ENCODE measurements around the gene PRKX.
A peak's percentile ranks its signal among the peaks of the same experiment; 100 is the strongest.
"Not testable (repeated sequence)": the region's sequence is repeated elsewhere in the genome, so short reads cannot be mapped to it uniquely, and the experiment has no call there.

Gene PRKX

DNA sequence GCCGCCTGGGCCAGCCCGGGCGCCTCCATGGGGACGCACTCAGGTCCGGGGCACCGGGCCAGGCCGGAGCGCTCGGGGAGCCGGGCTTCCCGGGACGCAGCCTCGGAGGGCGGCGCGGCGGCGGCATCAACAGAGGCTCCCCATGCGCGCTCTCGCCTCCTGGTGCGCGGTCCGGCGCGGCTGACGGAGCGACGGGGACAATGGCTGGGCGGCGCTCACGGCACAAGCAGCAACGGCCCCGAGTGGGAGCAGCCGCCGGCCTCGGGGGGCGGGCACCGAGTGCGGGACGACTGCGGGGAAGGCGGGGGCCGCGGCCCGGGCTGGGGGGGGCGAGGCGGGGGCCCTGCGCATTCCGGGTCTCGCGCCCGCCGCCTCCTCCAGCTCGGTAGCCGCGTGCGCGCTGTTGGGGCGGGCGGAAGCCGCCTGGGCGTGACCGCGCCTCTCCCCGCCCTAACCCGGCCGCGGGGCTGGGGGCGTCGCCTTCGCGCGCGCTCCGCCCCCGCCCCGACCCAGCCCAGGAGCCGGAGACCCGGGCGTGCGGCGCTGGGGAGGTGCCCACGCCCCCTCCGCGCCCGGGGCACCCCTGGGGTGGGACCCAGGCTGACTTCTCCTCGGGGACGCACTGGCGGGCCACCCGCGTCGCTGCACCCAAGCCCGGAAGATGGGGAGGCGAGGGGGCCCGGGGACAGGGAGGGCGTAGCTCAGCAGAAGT lies at the start of gene PRKX:
PRKX (minus strand) TSS at position 425 of the 712 bp plus-strand sequence; CDS start at position 29, 396 bp downstream.
- DNase-seq (ENCODE audit: low read depth, low spot score) = peak; percentile 20

DNA sequence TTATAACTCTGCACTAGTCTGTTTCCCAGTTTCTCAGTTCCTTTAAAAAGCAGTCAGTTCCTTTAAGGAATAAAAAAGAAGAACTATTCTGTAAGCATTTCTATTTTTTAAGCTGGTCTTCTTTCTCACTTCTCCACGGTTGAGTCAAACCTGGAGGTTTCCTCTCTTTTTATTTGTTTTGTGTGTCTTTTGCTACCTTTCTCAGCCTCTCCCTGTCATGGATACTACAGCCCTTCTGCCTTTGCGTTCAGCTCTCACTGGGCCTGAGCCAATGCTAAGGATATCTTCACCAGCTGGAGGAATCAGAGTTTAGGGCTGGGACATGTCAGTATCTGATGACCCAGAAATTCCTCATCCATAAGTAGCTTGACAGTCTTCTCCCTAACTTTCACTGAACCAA lies 49.7 kb upstream of the PRKX start:
- DNase-seq (ENCODE audit: low read depth, low spot score) = no peak

DNA sequence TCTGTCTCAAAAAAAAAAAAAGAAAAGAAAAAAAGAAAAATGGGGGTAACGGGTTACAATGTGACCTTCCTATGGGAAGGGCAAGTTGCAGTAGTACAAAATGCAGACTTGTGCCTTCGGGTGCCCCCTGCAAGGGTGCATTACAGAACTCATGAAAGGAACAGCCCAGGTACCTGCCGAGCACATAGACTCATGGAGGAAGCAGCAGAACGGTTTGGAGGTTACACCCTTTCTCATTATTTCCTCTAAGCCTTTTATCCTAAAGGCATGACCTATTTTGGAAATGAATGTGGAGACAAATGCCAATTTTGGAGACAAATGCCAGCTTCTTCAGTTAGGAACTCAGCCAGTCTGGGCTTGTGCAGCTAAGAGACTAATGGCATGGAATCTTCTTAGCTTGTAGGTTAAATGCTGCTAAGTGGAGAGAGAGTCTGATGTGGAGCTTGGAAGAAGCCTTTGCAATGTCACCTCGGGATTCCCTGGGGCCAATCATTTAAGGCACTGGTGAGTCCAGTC lies 44.1 kb upstream of the PRKX start:
- no peak for DNase-seq (ENCODE audit: low read depth, low spot score)

DNA sequence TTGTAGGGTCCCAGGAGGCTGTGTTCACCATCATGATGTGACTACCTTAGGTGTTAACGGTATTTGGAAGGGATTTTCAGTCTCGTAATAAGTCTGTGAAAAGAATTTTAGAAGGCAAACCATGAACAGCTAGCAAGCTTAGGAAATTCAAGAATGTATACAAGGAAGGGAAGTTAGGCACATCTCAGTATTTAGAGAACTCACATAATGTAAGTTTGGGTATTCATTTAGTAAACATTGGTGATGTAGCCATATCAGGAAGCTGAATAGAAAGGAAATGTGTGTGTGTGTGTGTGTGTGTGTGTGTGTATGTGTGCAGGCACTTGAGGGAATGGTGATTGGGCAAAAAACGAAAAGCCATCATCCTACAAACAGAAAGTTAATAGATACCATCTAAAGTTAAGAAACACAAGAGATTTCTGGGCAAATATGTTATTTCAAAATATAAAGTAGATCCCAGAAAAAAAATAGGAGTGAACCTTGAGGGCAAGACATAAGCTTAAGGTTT lies 34.7 kb upstream of the PRKX start:
- DNase-seq (ENCODE audit: low read depth, low spot score) = no peak

DNA sequence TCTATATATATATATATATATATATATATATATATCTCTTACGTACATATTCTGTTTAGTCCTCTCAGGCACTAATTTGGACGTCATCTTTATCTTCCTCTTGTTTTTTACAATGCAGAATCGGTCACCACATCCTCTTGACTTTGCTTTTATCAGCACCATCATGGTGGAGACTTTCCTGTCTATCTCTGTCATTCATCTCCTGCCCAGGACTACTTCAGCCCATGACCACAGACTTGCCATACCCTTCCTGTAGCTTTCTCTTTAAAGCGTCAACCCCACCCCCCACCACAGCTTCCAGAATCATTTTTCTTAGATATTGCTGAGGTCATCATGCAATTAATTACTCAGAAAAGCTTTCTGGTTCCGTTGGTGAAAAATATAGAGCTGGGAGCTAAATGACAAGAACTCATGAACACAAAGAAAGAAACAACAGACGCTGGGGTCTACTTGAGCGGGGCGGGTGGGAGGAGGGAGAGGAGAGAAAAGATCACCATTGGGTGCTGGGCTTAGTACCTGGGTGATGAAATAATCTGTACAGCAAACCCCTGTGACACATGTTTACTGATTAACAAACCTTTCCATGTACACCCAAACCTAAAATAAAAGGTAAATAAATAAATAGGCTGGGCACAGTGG lies 30.5 kb upstream of the PRKX start:
- no peak for DNase-seq (ENCODE audit: low read depth, low spot score)

DNA sequence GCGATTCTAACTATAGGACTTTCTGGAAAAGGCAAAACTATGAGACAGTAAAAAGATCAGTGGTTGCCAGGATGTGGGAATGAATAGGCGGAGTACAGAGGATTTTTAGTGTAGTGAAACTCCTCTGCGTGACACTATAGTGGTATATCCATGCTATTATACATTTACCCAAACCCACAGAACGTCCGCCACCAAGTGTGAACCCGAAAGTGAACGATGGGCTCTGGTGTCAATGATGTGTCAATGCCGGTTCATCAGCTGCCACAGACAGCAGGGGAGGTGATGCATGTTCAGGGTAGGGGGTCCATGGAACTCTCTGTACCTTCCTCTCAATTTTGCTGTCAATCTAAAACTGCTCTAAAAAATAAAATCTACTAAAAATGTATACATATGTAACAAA lies 27.5 kb upstream of the PRKX start:
- DNase-seq (ENCODE audit: low read depth, low spot score) = not testable (repeated sequence)

DNA sequence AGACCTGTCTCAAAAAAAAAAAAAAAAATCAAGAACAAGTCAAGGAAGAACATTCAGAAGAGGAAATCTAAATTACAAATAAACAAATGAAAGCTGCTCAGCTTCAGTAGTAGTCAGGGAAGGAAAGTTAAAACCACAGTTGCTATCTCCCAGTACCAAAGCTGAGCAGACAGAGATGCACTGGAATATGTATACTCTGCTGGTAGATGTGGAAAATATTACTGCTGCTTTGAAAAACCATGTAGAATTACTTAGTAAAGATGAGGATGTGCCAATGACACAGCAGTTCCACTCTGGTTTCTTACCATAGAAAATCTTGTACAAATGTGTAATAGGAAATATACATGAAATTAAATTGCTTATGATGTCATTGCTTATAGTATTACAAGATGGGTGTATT lies 25.1 kb upstream of the PRKX start:
- DNase-seq (ENCODE audit: low read depth, low spot score) = no peak

DNA sequence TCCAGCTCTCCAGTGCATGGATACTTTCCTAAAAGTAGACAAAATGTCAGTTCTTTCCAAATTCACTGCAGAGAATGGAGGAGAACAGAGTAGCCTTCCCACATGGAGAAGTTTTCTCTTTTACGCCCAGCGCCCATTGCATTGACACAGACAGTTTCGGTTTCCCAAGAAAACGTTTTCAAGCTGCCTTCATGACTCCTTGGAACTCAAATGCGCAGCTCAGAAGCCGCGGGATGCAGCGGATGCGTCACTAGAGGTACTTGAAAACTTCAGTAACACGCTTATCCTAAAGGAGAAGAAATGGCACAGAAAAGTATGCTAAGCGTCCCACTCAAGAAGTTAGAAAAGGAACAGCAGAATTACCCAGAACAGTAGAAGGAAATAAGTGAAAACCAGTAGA lies 23.1 kb upstream of the PRKX start:
- DNase-seq (ENCODE audit: low read depth, low spot score) = not testable (repeated sequence)

DNA sequence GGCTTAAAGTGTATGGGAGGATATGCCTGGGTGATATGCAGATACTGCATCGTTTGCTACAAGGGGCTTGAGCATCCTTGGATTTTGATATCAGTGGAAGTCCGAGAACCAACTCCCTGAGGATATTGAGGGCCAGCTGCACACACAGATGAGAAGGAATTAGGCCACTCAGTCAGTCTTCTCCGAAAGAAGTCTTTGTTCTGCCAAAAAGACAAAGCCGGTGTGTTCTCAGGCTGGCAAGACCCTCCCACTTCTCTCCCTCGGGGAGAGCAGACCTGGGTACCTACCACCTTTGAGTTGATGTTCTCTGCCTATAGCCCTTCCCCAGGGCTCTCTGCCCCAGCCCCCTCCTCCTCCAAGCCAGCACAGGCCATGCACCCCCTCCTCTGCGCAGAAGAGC lies 22.4 kb upstream of the PRKX start:
- DNase-seq (ENCODE audit: low read depth, low spot score) = not testable (repeated sequence)

DNA sequence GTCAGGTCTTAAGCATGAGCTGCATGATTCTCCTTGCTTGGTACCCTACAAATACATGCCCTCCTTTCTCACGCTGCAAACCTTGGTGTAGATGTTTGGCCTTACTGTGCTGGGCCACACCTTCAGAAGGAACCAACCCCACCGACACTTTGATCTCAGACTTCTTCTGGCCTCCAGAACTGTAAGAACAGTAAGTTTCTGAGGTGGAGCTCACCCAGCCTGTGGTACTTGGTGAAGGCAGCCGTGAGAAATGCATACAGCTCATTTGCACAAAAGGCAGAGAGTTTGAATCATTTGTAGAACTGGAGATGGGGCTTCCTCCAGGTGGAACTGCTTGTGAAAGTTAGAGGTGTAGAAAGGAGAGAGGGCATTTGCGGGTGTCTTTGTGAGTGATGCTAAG lies 21.0 kb upstream of the PRKX start:
- DNase-seq (ENCODE audit: low read depth, low spot score) = not testable (repeated sequence)

DNA sequence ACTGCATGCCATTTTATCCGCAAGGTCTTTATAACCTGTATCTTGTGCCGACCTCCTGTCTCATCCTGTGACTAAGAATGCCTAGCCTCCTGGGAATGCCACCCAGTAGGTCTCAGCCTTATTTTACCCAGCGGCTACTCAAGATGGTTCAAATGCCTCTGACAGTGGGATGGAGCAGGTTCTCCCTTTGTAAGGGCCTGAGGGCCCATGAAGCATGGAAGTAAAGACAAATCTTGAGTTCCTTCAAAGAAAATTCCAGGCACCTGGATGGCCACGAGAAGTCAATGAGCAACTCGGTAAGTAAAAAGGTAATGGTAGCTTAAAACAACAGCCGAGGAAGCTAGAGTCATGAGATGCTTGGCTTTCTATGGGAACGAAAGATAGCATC lies 19.6 kb upstream of the PRKX start:
- DNase-seq (ENCODE audit: low read depth, low spot score) = no peak

DNA sequence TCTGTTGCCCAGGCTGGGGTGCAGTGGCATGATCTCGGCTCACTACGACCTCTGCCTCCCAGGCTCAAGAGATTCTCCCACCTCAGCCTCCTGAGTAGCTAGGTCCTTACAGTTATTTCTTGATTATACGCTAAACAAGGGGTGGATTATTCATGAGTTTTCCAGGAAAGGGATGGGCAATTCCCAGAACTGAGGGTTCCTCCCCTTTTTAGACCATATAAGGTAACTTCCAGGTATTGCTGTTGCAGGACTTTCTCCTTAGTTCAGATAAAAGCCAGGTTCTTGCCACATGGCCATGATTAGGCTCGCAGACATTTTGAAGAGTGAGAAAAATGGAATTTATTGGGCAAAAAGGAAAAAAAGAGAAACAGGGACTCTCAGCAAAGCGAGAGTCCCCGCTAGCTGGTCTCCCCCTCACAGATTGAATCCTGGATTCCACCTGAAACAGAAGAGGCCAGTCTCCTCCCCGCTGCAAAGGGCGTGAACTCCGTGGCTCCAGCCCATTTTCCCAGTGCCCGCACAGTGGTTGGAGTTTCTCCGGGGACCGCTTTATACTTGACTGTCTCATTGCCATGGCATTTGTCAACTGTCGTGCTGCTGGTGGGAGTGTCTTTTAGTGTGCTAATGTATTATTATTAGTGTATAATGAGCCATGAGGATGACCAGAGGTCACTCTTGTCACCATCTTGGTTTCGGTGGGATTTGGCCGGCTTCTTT lies 19.0 kb upstream of the PRKX start:
- not testable (repeated sequence) for DNase-seq (ENCODE audit: low read depth, low spot score)

DNA sequence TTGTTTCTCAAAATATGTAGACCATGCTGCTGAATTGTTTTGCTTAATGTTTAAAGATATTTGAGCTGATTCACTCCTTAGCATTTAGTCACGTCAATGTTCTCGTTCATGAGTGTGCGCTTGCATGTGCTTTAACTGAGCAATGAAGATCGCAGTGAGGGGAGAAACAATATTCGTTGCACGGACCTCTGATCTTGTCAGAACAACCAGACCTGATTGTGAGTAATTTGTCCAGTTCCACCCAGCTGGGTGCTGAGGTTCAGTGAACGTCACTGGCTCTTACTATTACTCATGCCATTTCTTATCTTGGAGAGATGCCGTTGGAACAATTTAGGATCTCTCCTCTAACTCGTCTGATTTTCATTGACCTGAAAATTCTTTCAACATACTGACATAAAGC lies 15.0 kb upstream of the PRKX start:
- no peak for DNase-seq (ENCODE audit: low read depth, low spot score)

DNA sequence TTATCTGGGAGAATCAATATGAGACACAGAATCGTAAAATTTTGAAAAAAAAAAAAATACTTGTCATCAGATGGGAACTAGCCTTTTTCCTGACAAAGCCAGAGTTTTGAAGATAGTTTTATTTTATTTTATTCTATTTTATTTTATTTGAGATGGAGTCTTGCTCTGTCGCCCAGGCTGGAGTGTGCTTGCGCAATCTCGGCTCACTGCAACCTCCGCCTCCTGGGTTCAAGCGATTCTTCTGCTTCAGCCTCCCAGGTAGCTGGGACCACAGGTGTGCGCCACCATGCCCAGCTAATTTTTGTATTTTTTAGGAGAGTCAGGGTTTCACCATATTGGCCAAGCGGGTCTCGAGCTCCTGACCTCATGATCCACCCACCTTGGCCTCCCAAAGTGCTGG lies 10.0 kb upstream of the PRKX start:
- DNase-seq (ENCODE audit: low read depth, low spot score) = not testable (repeated sequence)

DNA sequence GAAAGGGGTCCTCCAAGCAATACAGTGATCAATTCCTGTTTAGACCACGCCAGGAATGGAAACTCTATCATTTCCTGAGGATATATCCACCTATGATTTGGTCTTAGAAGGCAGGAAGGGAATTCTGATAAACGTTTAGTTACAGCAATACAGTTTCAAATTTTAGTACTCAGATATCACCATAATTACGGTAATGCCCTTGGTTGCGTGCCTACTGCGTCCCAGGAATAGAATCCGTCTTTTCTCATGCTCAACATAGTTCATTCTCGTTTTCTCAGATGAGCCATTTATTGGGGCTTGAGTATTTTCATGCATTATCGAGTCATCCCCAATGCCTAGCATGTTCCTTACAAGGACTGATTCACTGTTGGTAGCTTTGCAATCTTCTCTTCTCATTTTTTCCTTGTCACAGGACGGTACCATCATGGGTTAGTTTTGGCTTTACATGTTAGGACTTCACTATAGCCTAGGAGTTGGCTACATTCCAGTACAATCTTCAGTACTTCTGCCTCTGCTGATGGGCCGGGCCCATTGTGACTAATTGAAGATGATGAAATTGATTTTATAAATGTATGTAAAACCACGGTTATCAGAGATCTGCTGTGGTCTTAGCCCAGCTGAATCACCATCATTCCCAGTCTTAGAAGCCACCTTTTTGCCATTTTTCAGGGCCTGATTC lies 4.4 kb upstream of the PRKX start:
- no peak for DNase-seq (ENCODE audit: low read depth, low spot score)

DNA sequence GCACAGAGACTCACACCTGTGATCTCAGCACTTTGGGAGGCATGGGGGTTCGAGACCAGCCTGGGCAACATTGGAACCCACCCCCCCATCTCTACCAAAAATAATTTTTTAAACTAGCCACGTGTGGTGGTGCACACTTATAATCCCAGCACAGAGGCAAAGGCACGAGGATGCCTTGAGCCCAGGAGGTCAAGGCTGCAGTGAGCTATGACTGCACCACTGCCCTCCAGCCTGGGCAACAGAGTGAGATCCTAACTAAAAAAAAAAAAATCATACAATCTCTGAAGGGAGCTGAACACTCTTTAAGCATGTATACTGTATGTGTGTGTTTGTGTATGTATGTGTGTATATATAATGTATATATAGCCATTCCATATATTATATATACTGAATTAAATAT lies 2.5 kb upstream of the PRKX start:
- DNase-seq (ENCODE audit: low read depth, low spot score) = no peak

DNA sequence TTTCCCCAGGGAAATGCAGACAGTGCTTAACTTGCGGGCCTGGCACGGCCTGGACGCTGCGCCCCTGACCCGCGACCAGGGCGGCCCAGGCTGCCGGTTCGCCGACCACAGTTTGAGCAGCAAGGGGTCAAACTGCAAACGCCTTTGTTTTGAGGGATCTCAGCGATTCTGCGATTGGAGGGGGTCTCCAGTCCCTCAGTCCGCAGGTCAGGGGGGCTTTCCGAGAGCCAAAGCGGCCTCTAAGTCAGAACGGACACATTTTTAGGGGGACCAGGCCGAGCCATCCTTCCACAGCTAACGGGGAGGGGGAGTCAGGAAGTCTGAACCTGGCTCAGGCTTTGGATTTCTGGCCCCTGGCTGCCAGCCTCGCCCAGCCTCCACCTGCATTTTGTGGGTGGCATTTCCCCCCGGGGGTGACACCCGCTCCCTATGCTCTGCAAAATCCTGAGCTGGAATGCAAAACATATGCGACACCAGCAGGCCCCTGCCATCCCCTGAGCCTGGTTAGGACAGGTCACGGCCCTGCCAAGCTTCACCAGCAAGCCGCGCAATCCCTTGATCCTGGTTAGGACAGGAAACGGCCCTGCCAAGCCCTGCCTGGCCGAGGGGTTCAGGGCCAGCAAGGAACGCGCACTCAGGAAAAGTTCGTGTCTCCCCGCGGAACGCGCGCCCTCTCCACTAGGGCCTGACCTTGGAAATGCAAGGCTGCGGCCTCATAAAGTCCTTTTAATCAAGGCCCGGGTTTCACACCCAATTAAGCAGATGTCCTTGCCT lies 1.4 kb upstream of the PRKX start:
- DNase-seq (ENCODE audit: low read depth, low spot score) = not testable (repeated sequence)

DNA sequence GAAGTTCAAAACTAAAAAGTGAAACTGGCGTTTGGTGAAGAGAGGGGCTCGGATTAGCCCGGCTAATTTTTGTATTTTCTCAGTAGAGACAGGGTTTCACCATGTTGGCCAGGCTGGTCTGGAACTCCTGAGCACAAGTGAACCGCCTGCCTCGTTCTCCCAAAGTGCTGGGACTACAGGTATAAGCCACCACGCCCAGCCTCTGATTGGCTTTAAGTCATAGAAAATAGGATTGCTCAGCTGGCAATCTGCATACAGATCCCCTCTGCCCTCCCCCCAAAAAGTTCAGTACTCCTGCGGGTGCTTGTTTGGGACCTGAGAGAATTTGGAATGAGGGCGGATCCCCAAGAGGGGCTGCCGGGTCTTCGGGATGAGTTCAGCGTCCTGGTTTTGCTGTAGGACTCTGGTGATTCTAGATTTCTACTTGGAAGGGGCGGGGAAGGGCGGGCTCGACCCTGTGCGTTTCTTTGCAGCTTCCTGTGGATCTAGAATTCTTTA lies 537 bp upstream of the PRKX start:
- DNase-seq (ENCODE audit: low read depth, low spot score) = no peak

DNA sequence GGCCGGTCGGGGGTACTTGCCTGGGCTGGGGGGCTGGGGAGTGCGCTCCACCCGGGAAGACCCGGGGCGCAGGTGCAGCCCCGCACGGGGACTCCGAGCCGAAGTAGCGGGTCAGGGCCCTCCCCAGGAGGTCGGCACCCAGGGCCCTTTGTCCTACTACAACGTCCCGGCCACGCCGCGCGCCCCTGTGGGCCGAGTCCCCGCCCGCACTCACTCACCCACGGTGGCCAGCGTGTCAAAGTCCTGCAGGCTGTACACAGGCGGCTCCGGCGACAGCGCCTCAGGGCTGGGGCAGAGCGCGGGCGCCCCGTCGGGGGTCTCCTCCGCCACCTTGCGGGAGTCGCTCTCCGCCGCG lies 602 bp downstream of the PRKX start:
- DNase-seq (ENCODE audit: low read depth, low spot score) = no peak

DNA sequence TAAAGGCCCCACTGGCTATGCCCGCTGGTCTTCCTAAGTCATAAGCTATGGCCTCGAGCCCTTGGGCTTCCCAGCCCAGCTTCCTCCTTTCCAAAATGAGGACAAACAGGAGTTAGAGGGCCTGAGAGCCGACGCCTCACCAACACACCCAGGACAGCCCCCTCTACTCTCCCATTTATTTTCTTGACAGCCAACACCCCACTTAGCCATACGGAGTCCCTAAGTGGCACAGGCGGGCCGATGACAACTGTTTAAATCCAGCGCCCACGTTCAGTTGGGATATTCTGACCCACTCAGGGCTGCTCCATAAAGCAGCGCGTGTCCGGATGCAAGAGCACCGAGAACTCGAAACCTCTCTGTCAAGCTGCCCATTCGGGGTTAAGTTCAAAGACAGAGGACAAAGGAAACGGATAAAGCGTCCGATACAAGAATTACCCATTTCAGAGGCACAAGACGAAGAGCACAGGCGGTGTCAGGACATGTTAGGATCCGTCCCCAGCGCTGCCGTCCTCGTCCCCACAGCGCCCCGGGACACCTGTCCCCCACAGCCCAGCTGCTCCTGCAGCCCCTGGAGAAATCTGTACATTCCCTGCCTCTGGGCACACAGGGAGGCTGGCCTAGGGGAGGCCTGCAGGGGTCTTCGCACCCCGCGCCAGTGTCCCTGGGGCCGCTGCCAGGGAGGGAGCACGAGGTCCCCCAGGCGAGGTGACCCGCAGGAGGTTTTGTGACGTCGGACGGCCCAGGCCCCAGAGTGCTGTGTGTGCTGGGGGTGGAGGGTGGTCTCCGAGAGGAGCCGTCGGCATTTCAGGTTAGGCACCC lies 1.2 kb downstream of the PRKX start:
- no peak for DNase-seq (ENCODE audit: low read depth, low spot score)

All from activated CD4-positive, CD25-positive, alpha-beta regulatory T cell treated with anti-CD3 and anti-CD28 coated beads, Interleukin-2, amount 50 U/mL, for 16 hours (primary cell).